ENCODE measurements around the gene LRRC57.

Gene LRRC57

DNA sequence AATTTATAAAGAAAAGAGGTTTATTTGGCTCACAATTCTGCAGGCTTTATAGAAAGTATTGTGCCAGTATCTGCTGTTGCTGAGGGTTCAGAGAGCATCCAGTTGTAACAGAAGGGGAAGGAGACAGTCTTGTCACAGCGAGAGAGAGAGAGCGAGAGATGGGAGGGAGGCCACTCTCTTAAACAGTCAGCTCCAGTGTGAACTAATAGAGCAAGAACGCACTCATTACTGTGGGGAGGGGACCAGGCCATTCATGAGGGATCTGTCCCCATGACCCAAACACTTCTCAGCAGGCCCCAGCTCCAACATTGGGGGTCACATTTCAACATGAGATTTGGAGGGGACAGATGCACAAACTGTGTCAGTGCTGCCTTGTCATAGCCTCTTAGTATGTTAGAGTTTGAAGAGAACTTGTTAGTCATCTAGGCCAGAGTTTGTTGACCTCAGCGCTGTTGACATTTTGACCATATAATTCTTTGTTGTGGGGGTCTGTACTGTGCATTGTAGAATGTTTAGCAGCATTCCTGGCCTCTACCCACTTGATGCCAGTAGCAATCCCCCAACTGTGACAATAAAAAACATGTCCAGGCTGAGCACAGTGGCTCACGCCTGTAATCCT is 42.1 kb upstream of the LRRC57 start:
- in situ Hi-C loops (cut with HindIII; ENCODE audit: low sequenced_read_pairs): no loop called here
- H3K4me3 ChIP-seq (ENCODE audit: low read depth, low read length): no peak overlapping the region
- DNase-seq (ENCODE audit: low read depth): no peak
- TF ChIP-seq, protein P1, sequence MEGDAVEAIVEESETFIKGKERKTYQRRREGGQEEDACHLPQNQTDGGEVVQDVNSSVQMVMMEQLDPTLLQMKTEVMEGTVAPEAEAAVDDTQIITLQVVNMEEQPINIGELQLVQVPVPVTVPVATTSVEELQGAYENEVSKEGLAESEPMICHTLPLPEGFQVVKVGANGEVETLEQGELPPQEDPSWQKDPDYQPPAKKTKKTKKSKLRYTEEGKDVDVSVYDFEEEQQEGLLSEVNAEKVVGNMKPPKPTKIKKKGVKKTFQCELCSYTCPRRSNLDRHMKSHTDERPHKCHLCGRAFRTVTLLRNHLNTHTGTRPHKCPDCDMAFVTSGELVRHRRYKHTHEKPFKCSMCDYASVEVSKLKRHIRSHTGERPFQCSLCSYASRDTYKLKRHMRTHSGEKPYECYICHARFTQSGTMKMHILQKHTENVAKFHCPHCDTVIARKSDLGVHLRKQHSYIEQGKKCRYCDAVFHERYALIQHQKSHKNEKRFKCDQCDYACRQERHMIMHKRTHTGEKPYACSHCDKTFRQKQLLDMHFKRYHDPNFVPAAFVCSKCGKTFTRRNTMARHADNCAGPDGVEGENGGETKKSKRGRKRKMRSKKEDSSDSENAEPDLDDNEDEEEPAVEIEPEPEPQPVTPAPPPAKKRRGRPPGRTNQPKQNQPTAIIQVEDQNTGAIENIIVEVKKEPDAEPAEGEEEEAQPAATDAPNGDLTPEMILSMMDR (IDR thresholded peaks at IDR 0.05; ENCODE audit: low read depth, low read length, missing control alignments): no peak

DNA sequence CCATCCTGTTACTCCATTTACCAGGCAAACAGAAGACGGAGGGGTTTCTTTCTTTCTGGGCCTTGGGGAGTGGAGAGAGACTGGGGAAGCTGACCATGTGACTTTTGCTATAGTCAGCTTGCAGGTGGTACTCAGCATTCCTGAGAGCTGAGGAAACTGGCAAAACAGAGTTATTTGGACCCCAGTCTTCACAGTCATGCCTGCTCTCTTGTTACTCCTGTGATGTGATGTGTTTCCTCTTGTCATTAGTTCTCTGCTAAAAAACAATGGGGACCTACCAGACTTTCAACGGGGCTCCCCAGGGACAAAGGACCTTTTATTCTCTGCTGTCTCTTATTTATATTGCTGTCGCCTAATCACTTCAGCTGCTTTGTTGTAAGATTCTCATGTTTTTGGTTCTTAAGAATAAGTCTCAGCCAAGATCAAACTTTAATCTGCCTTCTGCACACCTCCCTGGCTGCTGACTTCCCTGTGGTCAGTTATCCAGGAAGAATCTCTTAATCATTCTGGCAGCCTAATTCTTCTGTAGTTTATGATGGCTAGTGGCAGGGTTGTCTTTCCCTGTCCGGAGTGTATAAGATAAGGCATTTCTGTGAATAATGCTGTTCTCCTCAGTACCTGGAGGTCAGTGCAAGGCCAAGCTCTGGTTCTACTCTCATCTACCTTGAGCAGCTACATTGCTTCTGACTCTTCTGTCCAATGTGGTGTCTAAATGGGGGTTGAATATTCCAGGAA is 35.6 kb upstream of the LRRC57 start:
- in situ Hi-C loops (cut with HindIII; ENCODE audit: low sequenced_read_pairs): no loop called here
- no peak overlapping the region for H3K4me3 ChIP-seq (ENCODE audit: low read depth, low read length)
- no peak for DNase-seq (ENCODE audit: low read depth)
- TF ChIP-seq, protein P1 (IDR thresholded peaks at IDR 0.05; ENCODE audit: low read depth, low read length, missing control alignments): no peak

DNA sequence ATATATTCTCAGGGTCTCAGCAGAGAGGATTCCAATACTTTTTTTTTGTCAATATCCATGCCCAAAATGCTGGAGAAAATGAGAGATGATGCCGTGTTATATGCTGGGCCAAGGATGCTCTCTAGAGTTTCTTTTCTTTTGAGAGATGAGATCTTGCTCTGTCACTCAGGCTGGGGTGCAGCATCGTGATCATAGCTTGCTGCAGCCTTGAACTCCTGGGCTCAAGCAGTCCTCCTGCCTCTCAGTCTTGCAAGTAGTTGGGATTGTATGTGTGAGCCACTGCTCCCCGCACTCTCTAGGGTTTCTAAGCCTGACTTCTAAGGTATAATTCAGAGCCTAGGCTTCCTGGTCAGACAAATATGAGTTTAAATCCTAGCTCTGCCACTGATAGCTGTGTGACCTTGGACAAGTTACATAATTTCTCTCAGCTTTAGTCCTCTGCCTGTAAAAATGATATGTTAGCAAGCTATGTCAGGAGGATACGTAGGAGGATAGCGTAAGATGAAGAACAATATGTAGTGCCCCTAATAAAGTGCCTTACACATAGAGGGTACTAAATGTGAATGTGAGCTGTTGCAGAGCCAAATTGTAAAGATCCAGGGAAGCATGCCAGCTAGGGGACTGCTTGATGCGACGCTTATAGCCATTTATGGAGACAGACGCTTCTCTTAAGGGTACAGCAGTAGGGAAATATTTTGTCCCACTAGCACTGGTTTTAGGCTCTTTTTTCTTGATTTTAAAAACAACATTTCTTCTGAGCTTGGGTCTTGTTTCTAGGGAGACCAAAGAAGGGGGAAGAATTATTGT is 34.2 kb upstream of the LRRC57 start:
- in situ Hi-C loops (cut with HindIII; ENCODE audit: low sequenced_read_pairs): no loop called here
- no peak overlapping the region for H3K4me3 ChIP-seq (ENCODE audit: low read depth, low read length)

DNA sequence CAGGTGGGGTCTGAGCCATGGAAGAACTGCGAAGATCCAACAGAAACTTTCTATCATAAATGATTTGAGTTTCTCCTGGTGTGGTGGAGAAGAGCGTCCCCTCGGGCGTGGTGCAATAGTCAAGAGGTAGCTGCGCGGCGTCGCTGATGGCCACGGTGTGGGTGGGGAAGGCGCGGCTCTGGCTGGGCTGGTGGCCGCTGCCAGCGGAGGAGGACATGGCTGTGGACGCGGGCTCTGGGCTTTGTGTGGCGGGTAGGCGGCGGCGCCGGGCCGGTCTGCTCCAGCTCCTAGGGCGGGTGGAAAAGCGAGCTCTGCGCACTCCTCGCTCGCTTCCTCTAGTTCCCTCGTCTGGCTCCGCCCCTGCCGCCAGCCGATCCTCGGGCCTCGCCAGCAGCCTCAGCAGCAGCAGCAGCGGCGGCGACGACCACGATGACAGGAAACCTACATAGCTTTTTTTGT is 32.7 kb upstream of the LRRC57 start:
- peak overlapping the region; percentile 39 for H3K4me3 ChIP-seq (ENCODE audit: low read depth, low read length)
- in situ Hi-C loops (cut with HindIII; ENCODE audit: low sequenced_read_pairs): no loop called here
- peak; percentile 24 for DNase-seq (ENCODE audit: low read depth)
- TF ChIP-seq, protein P1 (IDR thresholded peaks at IDR 0.05; ENCODE audit: low read depth, low read length, missing control alignments): no peak

More for the DNA sequence above, 34.2 kb upstream of the LRRC57 start:
- no peak for DNase-seq (ENCODE audit: low read depth)
- TF ChIP-seq, protein P1 (IDR thresholded peaks at IDR 0.05; ENCODE audit: low read depth, low read length, missing control alignments): no peak

DNA sequence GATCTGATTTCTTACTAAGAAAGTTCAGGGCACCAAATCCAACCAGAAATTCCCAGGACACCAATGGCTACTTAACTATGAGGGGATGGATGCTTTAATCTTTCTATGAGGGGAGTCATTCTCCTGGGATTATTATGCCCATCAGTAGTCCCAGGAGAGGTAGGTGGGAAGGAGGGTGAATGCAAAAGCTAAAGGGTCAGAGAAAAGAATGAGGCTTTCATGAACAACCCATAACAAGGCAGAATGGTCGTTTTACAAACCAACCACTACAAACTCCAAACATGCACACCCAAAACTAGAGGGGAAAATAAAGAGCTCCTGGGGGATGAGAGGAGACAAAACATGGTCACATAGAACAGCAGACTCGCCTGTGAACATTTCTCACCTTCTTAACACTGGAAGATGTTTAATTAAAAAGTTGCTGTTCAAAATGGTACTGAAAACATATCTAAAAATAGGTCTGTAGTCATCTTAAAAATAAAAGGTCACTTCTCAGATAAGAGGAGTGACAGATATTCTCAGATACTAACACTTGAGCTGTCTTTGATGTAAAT is 30.5 kb upstream of the LRRC57 start:
- no peak overlapping the region for H3K4me3 ChIP-seq (ENCODE audit: low read depth, low read length)
- TF ChIP-seq, protein P1 (IDR thresholded peaks at IDR 0.05; ENCODE audit: low read depth, low read length, missing control alignments): no peak
- in situ Hi-C loops (cut with HindIII; ENCODE audit: low sequenced_read_pairs): no loop called here
- DNase-seq (ENCODE audit: low read depth): no peak

DNA sequence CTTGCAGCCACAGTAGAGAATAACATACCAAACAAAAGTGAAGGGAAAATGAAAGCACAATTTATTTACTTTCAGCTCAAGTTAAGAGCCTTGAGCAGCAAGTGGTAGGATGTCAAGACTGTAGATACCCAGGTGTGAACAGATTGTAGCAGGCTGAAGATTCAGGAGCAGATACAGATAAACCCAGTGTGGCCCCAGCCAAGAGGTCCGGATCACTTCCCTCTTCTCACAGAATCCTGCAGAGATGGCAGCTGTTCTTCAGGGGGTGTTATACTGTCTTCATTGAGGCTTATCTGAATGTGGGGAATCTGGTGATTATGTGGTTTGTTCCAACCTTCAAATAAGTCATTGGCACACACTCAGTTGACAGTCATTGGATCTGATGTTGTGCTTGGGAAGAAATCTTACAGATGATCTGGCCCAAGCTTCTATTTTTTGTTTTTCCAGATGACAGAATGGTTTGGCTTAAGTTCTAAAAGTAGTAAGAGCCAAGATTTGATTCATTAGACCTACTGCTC is 29.0 kb upstream of the LRRC57 start:
- H3K4me3 ChIP-seq (ENCODE audit: low read depth, low read length): no peak overlapping the region
- TF ChIP-seq, protein P1 (IDR thresholded peaks at IDR 0.05; ENCODE audit: low read depth, low read length, missing control alignments): no peak
- in situ Hi-C loops (cut with HindIII; ENCODE audit: low sequenced_read_pairs): no loop called here
- peak; percentile 85 for DNase-seq (ENCODE audit: low read depth)
